OCI-M1 (cell line): ENCODE data around the gene NCBP1.
"Not testable (repeated sequence)": the region's sequence is repeated elsewhere in the genome, so short reads cannot be mapped to it uniquely, and the experiment has no call there.

Source experiments
- DNase-seq: peaks from one replicate; lab custom pipeline; 2025; lab: John Stamatoyannopoulos, UW

NCBP1 gene

DNA sequence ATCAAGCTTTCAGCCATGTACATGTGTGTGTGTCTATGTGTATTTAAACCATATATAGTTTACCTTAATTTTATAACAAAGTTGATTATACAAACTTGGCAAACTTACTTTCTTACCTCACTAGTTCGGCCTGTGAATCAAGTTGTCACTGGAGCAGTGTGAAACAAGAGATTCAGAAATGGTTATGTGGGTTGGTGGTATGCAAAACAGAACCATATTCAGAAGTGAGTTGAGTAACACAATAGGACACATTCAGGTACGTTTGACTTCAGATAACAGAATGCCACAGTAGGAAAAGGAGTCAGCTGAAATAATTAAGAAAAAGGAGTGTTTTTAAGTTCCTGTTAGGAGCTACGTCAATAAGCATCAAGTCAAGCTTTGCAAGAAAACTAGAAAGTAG is 42.0 kb downstream of the NCBP1 start:
- no peak for DNase-seq

DNA sequence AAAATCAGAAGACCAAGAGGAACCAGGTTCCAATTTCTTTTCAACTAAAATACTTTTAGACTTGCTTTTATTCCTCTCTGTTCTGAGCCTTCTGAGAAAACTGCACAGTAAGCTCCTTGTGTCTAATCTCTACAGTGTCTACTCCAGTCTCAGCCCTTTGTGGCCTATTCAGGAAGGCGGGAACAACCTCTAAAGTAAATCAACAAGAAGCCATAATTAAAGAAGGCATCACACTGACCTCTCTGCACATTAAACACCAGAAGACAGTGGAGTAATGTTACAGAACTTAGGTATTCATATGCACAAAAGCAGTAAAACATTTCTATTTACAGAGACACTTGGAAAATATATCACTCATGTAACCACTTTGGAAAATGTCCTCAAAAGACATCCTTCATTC is 48.6 kb downstream of the NCBP1 start:
- no peak for DNase-seq

DNA sequence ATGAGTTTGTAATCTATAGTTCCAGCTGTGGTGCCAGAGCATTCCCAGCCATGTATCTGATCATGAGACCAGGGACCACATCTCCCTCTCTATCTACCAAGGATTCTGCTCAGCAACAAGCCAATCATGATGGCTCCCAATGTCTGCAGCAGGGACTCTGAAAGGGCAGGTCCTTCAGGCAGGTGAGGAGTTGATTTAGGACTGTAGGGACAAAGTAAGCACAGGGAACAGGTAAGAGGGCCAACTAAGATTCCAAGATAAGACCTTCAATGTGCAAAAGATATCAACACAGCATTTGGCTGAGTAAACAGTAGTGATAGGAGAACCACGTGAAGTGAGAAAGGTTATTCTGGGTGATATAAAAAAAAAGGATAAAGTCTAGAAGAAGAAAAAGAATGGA is 55.0 kb downstream of the NCBP1 start:
- DNase-seq: no peak

- DNase-seq: no peak
These were observed 56.0 kb downstream of the NCBP1 start for GRCh38 chr9:97689401-97690180.

- peak; percentile 33 for DNase-seq
These were observed 61.1 kb downstream of the NCBP1 start for GRCh38 chr9:97694769-97695168.

DNA sequence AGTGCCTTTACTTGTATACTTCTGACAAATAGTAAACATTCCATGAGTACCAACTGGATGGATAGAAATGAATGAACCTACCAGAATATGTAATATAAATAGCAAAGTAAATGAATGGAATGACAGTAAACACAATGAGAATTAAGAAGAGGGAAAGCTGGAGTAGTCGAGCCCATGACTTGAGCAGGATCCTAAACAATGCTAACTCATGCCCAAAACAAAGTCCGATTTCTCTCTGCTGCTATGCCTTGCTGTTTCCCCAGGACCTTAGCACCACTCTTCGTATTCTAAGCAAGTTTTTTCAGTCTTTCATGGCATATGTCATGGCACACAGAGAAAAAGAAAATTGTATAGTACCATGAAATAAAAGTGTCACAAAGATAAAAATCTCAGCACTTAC is 61.8 kb downstream of the NCBP1 start:
- DNase-seq: peak; percentile 19

DNA sequence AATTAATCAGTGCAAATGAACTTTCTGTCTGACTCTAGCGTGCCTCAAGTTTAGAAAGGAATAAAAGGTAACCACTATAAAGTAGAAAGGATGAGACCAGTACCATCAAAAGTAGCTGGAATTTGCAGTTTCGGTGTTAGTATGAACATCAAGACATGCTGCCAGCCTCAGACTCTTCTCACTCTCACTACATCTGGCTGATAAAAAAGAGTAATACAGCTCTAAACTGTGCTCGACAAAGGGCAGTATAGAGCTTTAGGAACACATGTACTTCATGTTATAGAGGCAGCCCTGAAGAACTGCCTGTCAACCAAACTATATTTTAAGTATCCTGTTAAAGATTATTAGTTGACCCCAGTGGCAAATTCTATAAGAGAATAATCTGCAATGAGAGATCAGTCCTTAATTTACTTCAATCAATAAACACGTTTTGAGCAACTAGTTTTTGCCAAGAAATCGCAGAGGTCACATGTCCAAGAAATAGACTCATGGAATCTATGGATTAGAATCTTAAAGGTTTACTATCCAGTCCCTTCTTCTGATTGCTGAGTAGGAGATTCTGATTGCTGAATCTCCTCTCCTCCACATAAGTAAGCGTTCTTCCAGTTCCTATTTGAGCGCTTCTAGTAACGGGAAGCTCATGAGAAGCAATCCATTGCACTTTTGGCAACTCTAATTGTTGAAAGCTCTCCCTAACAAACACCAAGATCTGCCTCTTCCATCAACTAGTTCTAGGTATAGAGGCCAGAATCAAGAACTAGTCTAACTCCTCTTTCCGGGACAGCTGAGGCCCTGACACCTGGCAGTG is 62.6 kb downstream of the NCBP1 start:
- peak; percentile 75 for DNase-seq

GRCh38 chr9:97696803-97697601 is 63.4 kb downstream of the NCBP1 start, which contains the start of gene XPA:
XPA (minus strand) TSS chr9:97697340; CDS start chr9:97697292, 48 bp downstream.
- peak; percentile 96 for DNase-seq

DNA sequence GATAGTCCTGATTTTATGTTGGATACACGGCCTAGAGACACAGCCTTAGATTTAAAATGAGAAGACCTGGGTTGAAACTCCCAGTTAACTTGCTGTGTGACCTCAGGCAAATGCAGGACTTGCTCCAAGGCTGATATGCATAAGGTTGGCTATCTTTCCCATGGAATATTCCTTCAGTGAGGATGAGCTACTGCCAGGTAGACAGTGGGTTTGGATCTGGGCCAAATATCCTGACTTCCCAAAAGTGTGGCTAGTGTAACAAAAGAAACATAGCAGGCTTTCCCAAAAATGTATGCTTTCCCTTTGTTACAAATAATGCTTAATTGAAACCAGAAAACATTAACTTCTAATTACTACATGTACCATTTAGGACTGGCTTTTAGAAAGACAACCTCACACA is 64.2 kb downstream of the NCBP1 start:
- no peak for DNase-seq

DNA sequence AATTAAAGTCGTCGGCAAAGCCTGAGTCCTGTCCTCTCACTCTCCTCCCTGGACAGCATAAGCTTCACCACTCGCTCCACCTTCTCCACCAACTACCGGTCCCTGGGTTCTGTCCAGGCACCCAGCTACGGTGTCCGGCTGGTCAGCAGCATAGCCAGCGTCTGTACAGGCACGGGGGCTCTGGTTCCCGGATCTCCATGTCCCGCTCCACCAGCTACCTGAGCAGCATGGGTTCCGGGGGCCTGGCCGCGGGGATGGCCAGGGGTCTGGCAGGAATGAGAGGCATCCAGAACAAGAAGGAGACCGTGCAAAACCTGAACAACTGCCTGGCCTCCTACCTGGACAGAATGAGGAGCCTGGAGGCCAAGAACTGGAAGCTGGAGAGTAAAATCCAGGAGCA is 65.2 kb downstream of the NCBP1 start:
- DNase-seq: no peak

DNA sequence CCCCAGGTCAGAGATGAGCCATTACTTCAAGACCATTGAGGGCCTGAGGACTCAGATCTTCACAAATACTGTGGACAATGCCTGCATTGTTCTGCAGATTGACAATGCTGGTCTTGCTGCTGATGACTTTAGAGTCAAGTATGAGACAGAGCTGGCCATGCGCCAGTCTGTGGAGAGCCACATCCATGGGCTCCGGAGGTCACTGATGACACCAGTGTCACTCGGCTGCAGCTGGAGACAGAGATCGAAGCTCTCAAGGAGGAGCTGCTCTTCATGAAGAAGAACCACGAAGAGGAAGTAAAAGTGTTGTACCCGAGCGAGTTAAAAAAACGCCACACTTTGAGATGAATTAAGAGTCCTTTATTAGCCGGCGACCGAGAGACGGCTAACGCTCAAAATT is 65.7 kb downstream of the NCBP1 start:
- DNase-seq: peak; percentile 75

GRCh38 chr9:97699824-97700223 is 66.2 kb downstream of the NCBP1 start:
- DNase-seq: not testable (repeated sequence)

GRCh38 chr9:97703437-97704344 is 70.1 kb downstream of the NCBP1 start:
- DNase-seq: peak; percentile 4

DNA sequence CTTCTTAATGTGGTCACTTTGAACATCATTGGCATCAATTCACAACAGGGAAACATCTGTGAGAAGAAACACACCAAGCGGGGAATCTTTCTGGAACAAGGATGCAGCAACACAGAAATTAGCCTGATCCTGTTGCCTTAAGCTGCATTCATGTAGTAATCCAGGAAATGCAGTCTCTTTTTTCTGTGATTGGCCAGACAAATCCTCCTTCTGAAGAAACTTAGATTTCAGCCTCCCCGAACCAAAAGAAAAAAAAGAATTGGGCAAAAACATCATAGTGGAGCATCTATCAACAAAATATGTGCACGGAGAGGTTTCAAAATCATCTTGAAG is 70.7 kb downstream of the NCBP1 start:
- DNase-seq: no peak

GRCh38 chr9:97704851-97705250 is 71.2 kb downstream of the NCBP1 start:
- no peak for DNase-seq

DNA sequence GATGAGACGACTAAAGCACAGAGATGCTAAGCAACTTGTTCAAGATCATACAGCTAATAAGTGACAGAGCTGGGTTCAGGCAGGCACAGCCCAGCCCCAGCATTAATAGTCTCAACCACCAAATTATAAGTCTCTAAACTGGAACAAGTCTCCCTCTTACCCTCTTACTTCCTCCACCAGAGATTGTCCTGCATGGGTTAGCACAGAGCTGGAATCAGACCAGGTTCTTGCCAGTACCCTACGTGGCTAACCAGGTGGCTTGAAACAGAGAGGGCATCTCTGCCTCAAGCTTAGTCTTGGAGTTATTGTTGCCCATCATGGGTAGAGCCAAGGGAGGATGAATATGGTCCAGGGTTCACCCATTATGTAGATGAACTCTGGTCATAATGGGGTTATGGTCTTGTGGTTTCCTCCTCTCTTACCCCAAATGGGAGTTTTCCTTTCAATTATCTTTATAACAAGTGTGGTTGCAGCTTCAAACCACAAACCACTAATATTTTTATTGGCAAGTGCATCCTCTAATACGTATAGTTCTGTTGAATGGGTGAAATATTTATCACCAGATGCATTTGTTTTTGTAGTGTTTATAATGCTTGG is 71.8 kb downstream of the NCBP1 start:
- peak; percentile 3 for DNase-seq

DNA sequence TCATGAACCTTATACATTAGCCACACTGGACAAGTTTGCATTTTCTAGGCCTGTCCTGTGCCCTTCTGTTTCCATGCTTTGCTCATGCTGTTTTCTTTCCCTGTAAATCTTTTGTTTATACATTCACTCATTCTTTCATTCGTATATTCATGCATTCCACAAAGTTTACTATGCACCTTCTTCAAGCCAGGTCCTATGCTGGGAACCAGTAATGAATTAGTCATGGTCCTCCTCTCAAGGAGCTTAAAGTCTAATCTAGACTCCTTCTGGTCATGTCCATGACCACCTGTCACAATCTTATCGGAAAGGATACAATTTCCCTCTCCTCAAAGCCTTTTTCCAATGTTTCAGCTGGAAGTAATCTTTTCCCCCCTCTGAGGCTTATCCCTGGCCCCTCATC is 72.6 kb downstream of the NCBP1 start:
- no peak for DNase-seq

GRCh38 chr9:97710356-97711222 is 77.0 kb downstream of the NCBP1 start:
- DNase-seq: peak; percentile 82

- DNase-seq: peak; percentile 49
These were observed 77.6 kb downstream of the NCBP1 start for GRCh38 chr9:97711223-97711626.

DNA sequence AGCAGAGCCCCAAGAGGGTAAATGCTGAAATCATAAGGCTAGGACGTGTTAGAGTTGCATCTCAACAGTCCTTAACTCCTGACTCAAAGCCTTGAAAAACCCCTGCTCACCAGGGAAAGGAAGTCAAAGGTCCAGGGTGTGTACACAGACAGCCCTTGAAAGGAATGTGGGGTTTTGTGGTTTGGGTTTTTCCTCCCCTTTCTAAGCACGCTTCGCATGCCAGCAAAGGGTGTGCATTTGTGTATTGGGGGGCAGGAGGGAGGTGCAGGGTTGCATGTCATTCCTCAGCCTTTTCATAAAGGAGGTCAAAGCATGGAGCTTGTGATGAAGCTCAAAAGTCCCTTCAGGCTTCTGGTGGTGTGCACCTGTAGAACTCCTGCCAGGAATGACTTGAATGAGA is 80.8 kb downstream of the NCBP1 start:
- no peak for DNase-seq
